RWPE2 (cell line): ENCODE measurements around the gene DUSP15.

Experiments
- ATAC-seq: fragments of 200-7000 bp; cut with Tn5 transposase; 3 replicates; pipeline ENCODE4 v1.9.1; 2021; ENCODE audit warnings: low read depth
- DNase-seq: peaks from one replicate; pipeline ENCODE4 v3.0.0-alpha.2; 2020; ENCODE audit warnings: low spot score
- H3K27ac ChIP-seq: fragments of 450-650 bp; 2 replicates; pipeline ENCODE4 v1.5.1; 2017; ENCODE audit warnings: mild to moderate bottlenecking; ENCODE audit not compliant: poor library complexity, severe bottlenecking
- H3K27me3 ChIP-seq: fragments of 250-450 bp; sonication (Bioruptor Pico); 2 replicates; pipeline ENCODE4 v1.5.1; 2021; ENCODE audit warnings: mild to moderate bottlenecking, moderate library complexity; ENCODE audit not compliant: insufficient read depth, poor library complexity, severe bottlenecking
- H3K36me3 ChIP-seq: fragments of 250-450 bp; sonication (Bioruptor Pico); 2 replicates; pipeline ENCODE4 v1.5.1; 2020; ENCODE audit warnings: low read depth, mild to moderate bottlenecking, moderate library complexity
- H3K4me1 ChIP-seq: fragments of 250-450 bp; sonication (Bioruptor Pico); 2 replicates; pipeline ENCODE4 v1.5.1; 2021; ENCODE audit warnings: mild to moderate bottlenecking, moderate library complexity; ENCODE audit not compliant: insufficient read depth, poor library complexity, severe bottlenecking
- H3K4me3 ChIP-seq: fragments of 250-450 bp; sonication (Bioruptor Pico); 2 replicates; pipeline ENCODE4 v1.5.1; 2021; ENCODE audit warnings: mild to moderate bottlenecking, moderate library complexity; ENCODE audit not compliant: severe bottlenecking
- H3K9me3 ChIP-seq: fragments of 250-450 bp; sonication (Bioruptor Pico); 2 replicates; pipeline ENCODE4 v1.5.1; 2021; ENCODE audit warnings: mild to moderate bottlenecking, moderate library complexity; ENCODE audit not compliant: severe bottlenecking
- TF ChIP-seq, protein P1 (sequence below): fragments of 450-650 bp; IDR thresholded peaks from one replicate; pipeline ENCODE4 v1.5.1; 2017; ENCODE audit warnings: mild to moderate bottlenecking, moderate library complexity; ENCODE audit not compliant: poor library complexity, severe bottlenecking

DUSP15 gene

DNA sequence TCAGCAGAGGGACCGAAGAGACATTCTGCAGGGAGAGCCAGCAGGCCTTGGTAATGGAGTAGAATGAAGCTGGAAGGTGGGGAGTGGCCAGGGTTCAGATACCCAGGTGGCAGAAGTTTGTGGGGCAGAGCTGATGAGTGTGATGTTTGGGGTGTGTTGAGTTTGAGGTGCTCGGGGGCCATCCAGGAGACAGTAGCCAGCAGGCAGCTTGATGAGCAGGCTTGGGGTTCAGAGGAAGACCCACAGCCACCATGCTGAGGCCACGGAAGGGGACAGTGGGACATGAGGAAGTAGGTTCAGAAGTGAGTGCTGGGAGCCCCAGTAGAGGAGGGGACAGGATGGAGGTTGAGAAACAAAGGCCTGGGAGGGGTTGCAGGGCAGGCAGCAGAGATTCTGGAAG is 13.8 kb downstream of the DUSP15 start:
- ATAC-seq: no peak
- TF ChIP-seq, protein P1, sequence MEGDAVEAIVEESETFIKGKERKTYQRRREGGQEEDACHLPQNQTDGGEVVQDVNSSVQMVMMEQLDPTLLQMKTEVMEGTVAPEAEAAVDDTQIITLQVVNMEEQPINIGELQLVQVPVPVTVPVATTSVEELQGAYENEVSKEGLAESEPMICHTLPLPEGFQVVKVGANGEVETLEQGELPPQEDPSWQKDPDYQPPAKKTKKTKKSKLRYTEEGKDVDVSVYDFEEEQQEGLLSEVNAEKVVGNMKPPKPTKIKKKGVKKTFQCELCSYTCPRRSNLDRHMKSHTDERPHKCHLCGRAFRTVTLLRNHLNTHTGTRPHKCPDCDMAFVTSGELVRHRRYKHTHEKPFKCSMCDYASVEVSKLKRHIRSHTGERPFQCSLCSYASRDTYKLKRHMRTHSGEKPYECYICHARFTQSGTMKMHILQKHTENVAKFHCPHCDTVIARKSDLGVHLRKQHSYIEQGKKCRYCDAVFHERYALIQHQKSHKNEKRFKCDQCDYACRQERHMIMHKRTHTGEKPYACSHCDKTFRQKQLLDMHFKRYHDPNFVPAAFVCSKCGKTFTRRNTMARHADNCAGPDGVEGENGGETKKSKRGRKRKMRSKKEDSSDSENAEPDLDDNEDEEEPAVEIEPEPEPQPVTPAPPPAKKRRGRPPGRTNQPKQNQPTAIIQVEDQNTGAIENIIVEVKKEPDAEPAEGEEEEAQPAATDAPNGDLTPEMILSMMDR: no peak

DNA sequence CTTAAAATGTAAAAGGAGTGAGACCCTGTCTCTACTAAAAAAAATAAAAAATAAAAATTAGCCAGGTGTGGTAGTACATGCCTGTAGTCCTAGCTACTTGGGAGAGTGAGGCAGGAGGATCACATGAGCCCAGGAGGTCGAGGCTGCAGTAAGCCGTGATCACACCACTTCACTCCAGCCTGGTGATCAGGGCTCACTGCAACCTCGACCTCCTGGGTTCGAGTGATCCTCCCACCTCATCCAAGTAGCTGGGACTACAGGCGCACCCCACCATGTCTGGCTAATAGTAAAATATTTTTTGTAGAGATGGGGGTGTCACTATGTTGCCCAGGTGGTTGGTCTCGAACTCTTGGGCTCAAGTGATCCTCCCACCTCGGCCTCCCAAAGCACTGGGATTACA is 16.8 kb downstream of the DUSP15 start:
- Histone ChIP-seq H3K27me3 (peaks cover 34% of the 10 kb centered on the region), H3K4me3 (no peak overlapping the region), H3K9me3 (no peaks in the 10 kb centered on the region), H3K27ac (no peak overlapping the region), H3K36me3 (no peaks in the 10 kb centered on the region), H3K4me1 (no peaks in the 10 kb centered on the region)
- TF ChIP-seq, protein P1: no peak
- DNase-seq (peak; percentile 62), ATAC-seq (no peak)

More for the DNA sequence above, 13.8 kb downstream of the DUSP15 start:
- H3K27ac ChIP-seq: no peak overlapping the region
- no peaks in the 10 kb centered on the region for H3K36me3 ChIP-seq
- H3K27me3 ChIP-seq: peaks cover 46% of the 10 kb centered on the region
- H3K4me1 ChIP-seq: no peaks in the 10 kb centered on the region
- peak; percentile 65 for DNase-seq
- no peaks in the 10 kb centered on the region for H3K9me3 ChIP-seq
- no peak overlapping the region for H3K4me3 ChIP-seq

DNA sequence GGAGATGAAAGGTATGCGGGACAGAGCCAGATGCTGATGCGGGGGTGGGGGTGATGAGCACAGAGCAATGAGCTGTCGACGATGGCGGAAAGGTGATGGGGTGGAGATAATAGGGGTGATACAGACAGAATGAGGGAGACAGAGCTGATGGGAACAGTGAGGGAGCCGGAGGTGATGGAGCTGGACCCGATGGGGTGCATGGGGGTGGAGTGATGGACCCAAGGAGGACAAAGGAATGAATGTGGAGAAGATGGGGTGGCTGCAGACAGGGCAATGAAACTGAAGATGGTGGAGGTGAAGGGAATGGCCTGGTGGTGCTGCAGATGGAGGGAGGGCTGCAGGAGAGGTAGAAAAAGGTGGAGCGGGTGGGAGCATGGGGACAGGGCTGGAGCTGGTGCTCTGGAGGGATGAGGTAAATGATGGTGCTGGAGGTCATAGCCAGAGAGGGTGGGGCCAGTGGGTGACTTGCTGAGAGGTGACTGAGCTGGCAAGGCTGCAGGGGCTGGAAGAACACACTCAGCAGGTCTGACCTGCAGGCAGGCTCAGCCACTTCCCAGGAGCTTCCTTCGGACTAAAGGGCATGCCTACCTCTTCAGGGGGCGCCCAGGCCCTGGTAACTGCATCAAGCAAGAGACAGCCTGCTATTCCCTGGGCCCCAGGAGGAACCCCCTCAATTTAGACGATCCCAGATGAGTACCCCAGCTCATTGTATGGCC is 18.9 kb downstream of the DUSP15 start:
- no peak; the same call in 2 of the 3 replicates for ATAC-seq
- Histone ChIP-seq H3K27me3 (peaks cover 23% of the 10 kb centered on the region), H3K9me3 (no peaks in the 10 kb centered on the region), H3K36me3 (no peaks in the 10 kb centered on the region), H3K27ac (no peak overlapping the region), H3K4me3 (no peak overlapping the region), H3K4me1 (no peaks in the 10 kb centered on the region)
- peak; percentile 76 for DNase-seq
- TF ChIP-seq, protein P1: no peak

DNA sequence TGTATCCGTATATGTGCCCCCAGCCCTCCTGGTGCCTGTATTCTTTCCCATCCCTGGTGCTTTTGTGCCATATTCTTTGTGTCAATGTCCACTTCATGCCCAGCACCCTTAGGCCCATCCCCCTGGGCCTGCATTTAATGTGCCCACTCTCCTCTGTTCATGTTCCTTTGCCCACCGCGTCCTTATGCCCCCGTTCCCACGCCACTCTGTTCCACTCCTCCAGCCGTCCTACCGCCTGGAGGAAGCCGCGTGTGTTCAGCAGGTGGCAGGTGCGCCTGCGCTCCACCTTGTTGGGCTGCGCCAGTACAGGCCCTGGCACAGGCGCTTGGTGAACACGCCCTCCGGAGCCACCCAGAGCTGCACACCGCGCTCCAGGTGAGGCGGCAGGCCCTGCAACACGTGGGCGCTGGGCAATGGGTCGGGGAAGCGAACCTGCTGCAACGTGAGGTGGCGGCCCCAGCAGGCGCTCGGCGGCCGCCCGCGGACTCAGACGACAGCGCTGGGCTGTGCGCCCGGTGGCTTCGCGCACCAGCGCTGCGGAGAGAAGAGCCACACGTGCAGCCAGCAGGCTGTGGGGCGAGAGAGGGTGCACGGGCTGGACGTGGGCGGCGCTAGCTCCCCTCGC is 20.9 kb downstream of the DUSP15 start:
- no peaks in the 10 kb centered on the region for H3K4me1 ChIP-seq
- ATAC-seq (peak; percentile 57), DNase-seq (peak; percentile 78)
- H3K9me3 ChIP-seq: no peaks in the 10 kb centered on the region
- no peak overlapping the region for H3K4me3 ChIP-seq
- H3K27me3 ChIP-seq: peaks cover 17% of the 10 kb centered on the region
- H3K36me3 ChIP-seq: no peaks in the 10 kb centered on the region
- TF ChIP-seq, protein P1: no peak
- H3K27ac ChIP-seq: no peak overlapping the region
